Measurements from ENCODE around the gene PRKAR1B. TPM values are rescaled to one million over a fixed set of nuclear protein-coding genes. Genes with fewer than 3 reads are reported as not detected.

Gene PRKAR1B
- total RNA-seq, 2 donors from 2014 or later, result 2.0 to 3.4 TPM

- intact Hi-C loops (cut with DNase I), result no loop called here
- no peak overlapping the region for H3K4me3 ChIP-seq
- H3K36me3 ChIP-seq (replicated peaks in 1 of 2; ENCODE audit: insufficient read depth in 1 of 2, low read depth in 2 of 2), result no peaks in the 10 kb centered on the region
- ATAC-seq (no peak), DNase-seq (no peak)
- no peak overlapping the region for H3K27ac ChIP-seq
- no peaks in the 10 kb centered on the region for H3K9me3 ChIP-seq
- H3K27me3 ChIP-seq, result no peaks in the 10 kb centered on the region
- TF ChIP-seq, protein P1, sequence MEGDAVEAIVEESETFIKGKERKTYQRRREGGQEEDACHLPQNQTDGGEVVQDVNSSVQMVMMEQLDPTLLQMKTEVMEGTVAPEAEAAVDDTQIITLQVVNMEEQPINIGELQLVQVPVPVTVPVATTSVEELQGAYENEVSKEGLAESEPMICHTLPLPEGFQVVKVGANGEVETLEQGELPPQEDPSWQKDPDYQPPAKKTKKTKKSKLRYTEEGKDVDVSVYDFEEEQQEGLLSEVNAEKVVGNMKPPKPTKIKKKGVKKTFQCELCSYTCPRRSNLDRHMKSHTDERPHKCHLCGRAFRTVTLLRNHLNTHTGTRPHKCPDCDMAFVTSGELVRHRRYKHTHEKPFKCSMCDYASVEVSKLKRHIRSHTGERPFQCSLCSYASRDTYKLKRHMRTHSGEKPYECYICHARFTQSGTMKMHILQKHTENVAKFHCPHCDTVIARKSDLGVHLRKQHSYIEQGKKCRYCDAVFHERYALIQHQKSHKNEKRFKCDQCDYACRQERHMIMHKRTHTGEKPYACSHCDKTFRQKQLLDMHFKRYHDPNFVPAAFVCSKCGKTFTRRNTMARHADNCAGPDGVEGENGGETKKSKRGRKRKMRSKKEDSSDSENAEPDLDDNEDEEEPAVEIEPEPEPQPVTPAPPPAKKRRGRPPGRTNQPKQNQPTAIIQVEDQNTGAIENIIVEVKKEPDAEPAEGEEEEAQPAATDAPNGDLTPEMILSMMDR (IDR thresholded peaks at IDR 0.05), result no peak
- no peak for TF ChIP-seq POLR2A (IDR thresholded peaks at IDR 0.05)
- WGBS, 2 donors, result 91% methylated on average over 20 to 33 of the region's 33 CpGs
- no peaks in the 10 kb centered on the region for H3K4me1 ChIP-seq
These were observed 155.9 kb downstream of the PRKAR1B start for GRCh38 chr7:571096-571717.

- H3K4me3 ChIP-seq, result no peak overlapping the region
- no peaks in the 10 kb centered on the region for H3K9me3 ChIP-seq
- no peak overlapping the region for H3K27ac ChIP-seq
- WGBS, 2 donors, result 83 to 93% methylated on average over 11 to 14 of the region's 14 CpGs
- no peaks in the 10 kb centered on the region for H3K27me3 ChIP-seq
- TF ChIP-seq POLR2A (IDR thresholded peaks at IDR 0.05), result no peak
- TF ChIP-seq, protein P1 (IDR thresholded peaks at IDR 0.05), result no peak
- H3K4me1 ChIP-seq, result no peaks in the 10 kb centered on the region
- no peaks in the 10 kb centered on the region for H3K36me3 ChIP-seq (replicated peaks in 1 of 2; ENCODE audit: insufficient read depth in 1 of 2, low read depth in 2 of 2)
- DNase-seq (no peak), ATAC-seq (no peak)
- intact Hi-C loops (cut with DNase I), result no loop called here
These were observed 156.3 kb downstream of the PRKAR1B start for GRCh38 chr7:570801-571070.

DNA sequence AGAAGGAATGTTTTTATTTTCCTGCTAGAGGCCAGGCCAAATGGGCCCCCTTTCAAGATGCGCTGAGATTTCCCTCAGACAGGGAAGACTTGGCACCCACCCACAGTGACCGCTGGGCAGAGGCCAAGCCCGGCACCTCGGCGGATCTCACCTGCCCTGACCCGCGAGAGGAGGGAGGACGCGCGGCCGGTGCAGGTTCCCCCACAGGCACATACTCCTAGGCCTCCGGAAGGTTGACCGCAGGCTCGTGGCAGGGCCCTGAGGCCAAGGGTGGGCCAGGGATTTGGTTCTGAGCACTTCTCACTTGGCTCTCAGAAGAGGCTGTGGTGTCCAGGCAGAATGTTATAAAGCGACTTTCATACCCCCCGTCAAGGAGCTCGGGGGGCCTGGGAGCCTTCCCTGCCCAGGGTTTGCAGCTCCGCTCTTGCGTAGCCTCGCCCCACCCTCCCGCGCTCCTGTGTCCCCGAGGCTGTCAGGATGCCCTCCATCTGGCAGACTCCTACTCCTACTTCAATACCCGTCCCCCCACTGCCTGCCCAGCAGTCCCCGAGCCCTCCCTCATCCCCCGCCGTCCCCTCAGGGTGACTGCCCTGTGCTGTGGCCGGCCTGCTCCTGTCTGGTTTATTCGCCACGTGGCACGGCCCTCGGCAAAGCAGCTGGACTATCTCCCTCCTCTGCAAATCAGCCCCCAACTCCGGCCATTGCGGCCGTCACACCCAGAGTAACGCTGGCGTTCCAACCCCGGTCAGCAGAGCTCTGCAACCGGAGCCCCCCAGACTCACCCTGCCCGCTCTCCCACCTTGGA is 156.9 kb downstream of the PRKAR1B start:
- intact Hi-C loops (cut with DNase I), result no loop called here
- Histone ChIP-seq H3K36me3 (replicated peaks in 1 of 2; ENCODE audit: insufficient read depth in 1 of 2, low read depth in 2 of 2) (no peaks in the 10 kb centered on the region), H3K27me3 (no peaks in the 10 kb centered on the region), H3K9me3 (no peaks in the 10 kb centered on the region), H3K27ac (no peak overlapping the region), H3K4me3 (no peak overlapping the region), H3K4me1 (no peaks in the 10 kb centered on the region)
- ATAC-seq (no peak), DNase-seq (no peak)
- WGBS, 2 donors, result 92 to 100% methylated on average over 23 to 38 of the region's 40 CpGs
- TF ChIP-seq POLR2A (IDR thresholded peaks at IDR 0.05), result no peak
- TF ChIP-seq, protein P1 (IDR thresholded peaks at IDR 0.05), result no peak

DNA sequence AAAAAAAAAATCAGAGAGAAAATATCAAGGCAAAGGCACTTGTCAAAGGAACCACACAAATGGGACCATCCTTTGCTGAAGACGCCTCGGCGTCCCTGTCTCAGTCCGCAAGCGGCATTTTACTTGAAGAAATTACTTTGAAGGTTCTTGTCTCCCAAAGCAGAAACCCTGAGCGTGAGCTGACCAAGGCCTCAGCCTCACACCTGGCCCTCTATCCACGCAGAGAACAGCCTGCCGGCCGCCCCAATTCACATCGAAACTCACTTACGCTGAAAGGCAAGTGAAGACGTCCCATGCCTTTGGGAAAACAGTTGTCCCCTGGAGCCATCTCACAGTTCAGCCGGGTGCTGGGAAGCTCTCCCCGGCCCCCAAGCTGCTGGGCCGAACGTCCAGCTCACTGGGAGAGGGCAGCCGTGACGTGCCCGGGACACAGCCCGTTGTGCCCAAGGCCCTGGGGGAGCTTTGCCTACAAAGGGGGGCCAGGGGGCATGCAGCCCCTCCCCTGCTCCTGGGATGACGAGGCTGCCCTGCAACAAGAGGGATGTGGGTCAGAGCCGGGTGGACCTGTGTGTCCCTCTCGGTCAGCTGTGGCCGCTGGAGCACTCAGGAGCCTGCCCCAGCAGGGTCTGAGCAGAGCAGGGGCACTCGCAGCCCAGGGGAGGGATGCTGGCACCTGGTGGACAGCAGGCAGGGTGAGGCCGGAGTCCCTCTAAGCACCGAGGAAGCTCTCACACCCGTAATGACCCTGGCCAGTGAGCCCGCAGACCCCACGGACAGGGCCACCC is 157.8 kb downstream of the PRKAR1B start:
- DNase-seq, result no peak

More for the DNA sequence above, 157.8 kb downstream of the PRKAR1B start:
- TF ChIP-seq, protein P1 (IDR thresholded peaks at IDR 0.05), result no peak
- no peak for TF ChIP-seq POLR2A (IDR thresholded peaks at IDR 0.05)
- Histone ChIP-seq H3K27me3 (no peaks in the 10 kb centered on the region), H3K27ac (no peak overlapping the region), H3K4me1 (no peaks in the 10 kb centered on the region), H3K9me3 (no peaks in the 10 kb centered on the region), H3K4me3 (no peak overlapping the region), H3K36me3 (replicated peaks in 1 of 2; ENCODE audit: insufficient read depth in 1 of 2, low read depth in 2 of 2) (no peaks in the 10 kb centered on the region)
- WGBS, 2 donors, result 94% methylated on average over 12 to 29 of the region's 30 CpGs
- intact Hi-C loops (cut with DNase I), result no loop called here
- ATAC-seq, result no peak
